Testis (tissue), 3 donors: ENCODE data around the gene GALNT7. TPM values are rescaled to one million over a fixed set of nuclear protein-coding genes. Genes with fewer than 3 reads are reported as not detected.

Experiments used
- DNase-seq: peaks from one replicate; pipeline ENCODE4 v3.0.0-alpha.2; 2019
- H3K27ac ChIP-seq, 2 donors: fragments of 200-600 bp; sonication (generic); one replicate each; pipeline ENCODE4 v1.5.1; 2019
- H3K27me3 ChIP-seq: fragments of 200-600 bp; sonication (generic); one replicate; pipeline ENCODE4 v1.5.1; 2019
- H3K36me3 ChIP-seq: fragments of 200-600 bp; sonication (generic); one replicate; pipeline ENCODE4 v1.5.1; 2017; ENCODE audit warnings: low read depth; ENCODE audit errors: missing control alignments
- H3K4me1 ChIP-seq: fragments of 200-600 bp; sonication (generic); one replicate; pipeline ENCODE4 v1.5.1; 2019
- H3K4me3 ChIP-seq, 2 donors: fragments of 200-600 bp; sonication (generic); one replicate each; pipeline ENCODE4 v1.5.1; 2017 to 2019
- H3K9me3 ChIP-seq: fragments of 200-600 bp; sonication (generic); one replicate; pipeline ENCODE4 v1.5.1; 2017
- CTCF ChIP-seq, 3 experiments: fragments of 450-650 bp in 2 of 3; fragments of 200-600 bp in 1 of 3; sonication (generic) in 1 of 3; IDR thresholded peaks; one replicate each; pipeline ENCODE4 v1.5.1; 2016 to 2019; ENCODE audit warnings: antibody characterized with exemption in 3 of 3, mild to moderate bottlenecking in 2 of 3, moderate library complexity in 1 of 3
- POLR2A ChIP-seq: fragments of 450-650 bp; IDR thresholded peaks from one replicate; pipeline ENCODE4 v1.6.1; 2017; ENCODE audit warnings: antibody characterized with exemption, mild to moderate bottlenecking, moderate library complexity
- WGBS, 2 donors: methylation state at CpG; one replicate each; pipeline ENCODE4 v1.1.5; 2018; 5-methylcytosine and 5-hydroxymethylcytosine counted together
- intact Hi-C: fragments of 100-400 bp; cut with DNase I; formaldehyde crosslinking; loops from one replicate; pipeline ENCODE4 v1.15.1; 2023; ENCODE audit warnings: low total_unique reads
- polyA plus RNA-seq: library from polyadenylated mRNA; stranded (reverse); fragments of 350-450 nt; fragmentation: Illumina TruSeq; extraction: RNeasy Lipid Tissue Mini Kit (QIAGEN cat#74804); gene quantifications from one replicate; pipeline ENCODE4 v1.2.3, GENCODE V29; 2014; ENCODE audit warnings: low read depth, low replicate concordance; ENCODE audit not compliant: insufficient read depth
- total RNA-seq, 2 donors: library from RNA; depleted of rRNA; stranded (reverse); fragments of >200 nt; gene quantifications; one replicate each; pipeline ENCODE4 v1.2.3, GENCODE V29; 2016

GALNT7 gene
- total and polyA plus RNA-seq, 3 donors from 2014 or later = 18.0 to 32.0 (median 28.8) TPM

GRCh38 chr4:173288698-173289352 is 120.2 kb downstream of the GALNT7 start:
- Histone ChIP-seq H3K9me3 (no peaks in the 10 kb centered on the region), H3K36me3 (no peaks in the 10 kb centered on the region), H3K4me3 (no peak overlapping the region), H3K27ac (no peak overlapping the region), H3K27me3 (no peaks in the 10 kb centered on the region), H3K4me1 (peaks cover 5% of the 10 kb centered on the region)
- DNase-seq = no peak
- intact Hi-C loops = no loop called here
- 50% methylated on average over 3 of the region's 3 CpGs for WGBS, 2 donors
- no peak for TF ChIP-seq CTCF (IDR thresholded peaks at IDR 0.05)
- TF ChIP-seq POLR2A = no peak

GRCh38 chr4:173289353-173289727 is 120.7 kb downstream of the GALNT7 start:
- Histone ChIP-seq H3K27me3 (no peaks in the 10 kb centered on the region), H3K36me3 (no peaks in the 10 kb centered on the region), H3K27ac (no peak overlapping the region), H3K4me3 (no peak overlapping the region), H3K4me1 (peaks cover 5% of the 10 kb centered on the region), H3K9me3 (no peaks in the 10 kb centered on the region)
- TF ChIP-seq POLR2A (no peak), CTCF (IDR thresholded peaks at IDR 0.05) (no peak)
- 39 to 42% methylated on average over 4 of the region's 4 CpGs for WGBS, 2 donors
- no peak for DNase-seq
- intact Hi-C loops = no loop called here

GRCh38 chr4:173291899-173292298 is 123.3 kb downstream of the GALNT7 start:
- no peak for DNase-seq
- intact Hi-C loops = no loop called here
- no peak for TF ChIP-seq POLR2A
- TF ChIP-seq CTCF (IDR thresholded peaks at IDR 0.05) = no peak
- no peaks in the 10 kb centered on the region for H3K9me3 ChIP-seq
- peaks cover 5% of the 10 kb centered on the region for H3K4me1 ChIP-seq
- no peak overlapping the region for H3K27ac ChIP-seq
- H3K36me3 ChIP-seq = no peaks in the 10 kb centered on the region
- no peaks in the 10 kb centered on the region for H3K27me3 ChIP-seq
- no peak overlapping the region for H3K4me3 ChIP-seq
- WGBS, 2 donors = 93 to 94% methylated on average over 5 of the region's 5 CpGs

- Histone ChIP-seq H3K4me1 (peaks cover 3% of the 10 kb centered on the region), H3K36me3 (no peaks in the 10 kb centered on the region), H3K27ac (no peak overlapping the region), H3K27me3 (no peaks in the 10 kb centered on the region), H3K9me3 (no peaks in the 10 kb centered on the region), H3K4me3 (no peak overlapping the region)
- WGBS, 2 donors = 80 to 83% methylated on average over 7 of the region's 7 CpGs
- no peak for TF ChIP-seq CTCF (IDR thresholded peaks at IDR 0.05)
- TF ChIP-seq POLR2A = no peak
- DNase-seq = no peak
- intact Hi-C loops = no loop called here
Observed at GRCh38 chr4:173293663-173294062, 125.1 kb downstream of the GALNT7 start.

GRCh38 chr4:173294444-173294843 is 125.8 kb downstream of the GALNT7 start:
- Histone ChIP-seq H3K4me3 (no peak overlapping the region), H3K9me3 (no peaks in the 10 kb centered on the region), H3K27ac (no peak overlapping the region), H3K27me3 (no peaks in the 10 kb centered on the region), H3K4me1 (no peaks in the 10 kb centered on the region), H3K36me3 (no peaks in the 10 kb centered on the region)
- TF ChIP-seq CTCF (IDR thresholded peaks at IDR 0.05) = no peak
- TF ChIP-seq POLR2A = no peak
- DNase-seq = no peak
- 78 to 80% methylated on average over 1 of the region's 1 CpG for WGBS, 2 donors
- intact Hi-C loops = no loop called here
